ENCODE results near the gene HORMAD2.

DNA sequence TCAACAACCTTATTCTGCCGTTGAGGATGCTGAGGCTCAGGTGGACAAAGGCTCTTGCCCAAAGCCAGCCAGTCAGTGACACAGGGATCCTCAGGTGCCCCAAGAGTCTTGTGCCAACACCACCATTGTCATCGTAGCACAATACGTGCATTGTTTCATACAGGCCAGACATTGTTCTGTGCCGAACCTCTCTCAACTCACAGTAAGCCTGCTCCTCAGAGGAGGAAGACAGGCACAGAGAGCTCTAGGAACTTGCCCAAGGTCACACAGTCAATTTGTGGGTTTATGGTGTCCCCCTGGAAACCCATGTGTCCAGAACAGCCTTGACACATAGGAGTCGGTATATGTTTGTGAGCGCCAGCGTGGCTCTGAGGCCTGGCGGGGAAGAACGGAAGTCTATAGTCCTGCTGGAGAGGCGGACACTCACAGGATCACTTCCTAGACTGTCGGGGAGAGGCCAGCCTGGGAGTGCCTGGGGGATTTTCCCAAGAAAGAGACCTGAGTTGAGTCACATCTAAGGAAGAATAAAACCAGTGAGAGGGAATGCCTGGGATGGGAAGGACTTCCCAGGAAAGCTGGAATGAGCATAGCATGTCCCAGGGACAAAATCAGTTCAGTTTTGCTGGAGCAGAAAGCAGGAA, 146.0 kb downstream of the HORMAD2 start:
- TF ChIP-seq, protein P1, sequence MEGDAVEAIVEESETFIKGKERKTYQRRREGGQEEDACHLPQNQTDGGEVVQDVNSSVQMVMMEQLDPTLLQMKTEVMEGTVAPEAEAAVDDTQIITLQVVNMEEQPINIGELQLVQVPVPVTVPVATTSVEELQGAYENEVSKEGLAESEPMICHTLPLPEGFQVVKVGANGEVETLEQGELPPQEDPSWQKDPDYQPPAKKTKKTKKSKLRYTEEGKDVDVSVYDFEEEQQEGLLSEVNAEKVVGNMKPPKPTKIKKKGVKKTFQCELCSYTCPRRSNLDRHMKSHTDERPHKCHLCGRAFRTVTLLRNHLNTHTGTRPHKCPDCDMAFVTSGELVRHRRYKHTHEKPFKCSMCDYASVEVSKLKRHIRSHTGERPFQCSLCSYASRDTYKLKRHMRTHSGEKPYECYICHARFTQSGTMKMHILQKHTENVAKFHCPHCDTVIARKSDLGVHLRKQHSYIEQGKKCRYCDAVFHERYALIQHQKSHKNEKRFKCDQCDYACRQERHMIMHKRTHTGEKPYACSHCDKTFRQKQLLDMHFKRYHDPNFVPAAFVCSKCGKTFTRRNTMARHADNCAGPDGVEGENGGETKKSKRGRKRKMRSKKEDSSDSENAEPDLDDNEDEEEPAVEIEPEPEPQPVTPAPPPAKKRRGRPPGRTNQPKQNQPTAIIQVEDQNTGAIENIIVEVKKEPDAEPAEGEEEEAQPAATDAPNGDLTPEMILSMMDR (IDR thresholded peaks at IDR 0.05) = no peak
- TF ChIP-seq POLR2A (IDR thresholded peaks at IDR 0.05) = no peak
